Epithelial cell of prostate (primary cell): ENCODE results near the gene DNAJB8.

Source experiments
- DNase-seq: peaks from one replicate; pipeline ENCODE4 v3.0.0-alpha.2; 2011; ENCODE audit warnings: low read depth, low spot score
- H3K27ac ChIP-seq: fragments of 450-650 bp; 2 replicates; pipeline ENCODE4 v1.5.1; 2017; ENCODE audit warnings: mild to moderate bottlenecking

Gene DNAJB8

DNA sequence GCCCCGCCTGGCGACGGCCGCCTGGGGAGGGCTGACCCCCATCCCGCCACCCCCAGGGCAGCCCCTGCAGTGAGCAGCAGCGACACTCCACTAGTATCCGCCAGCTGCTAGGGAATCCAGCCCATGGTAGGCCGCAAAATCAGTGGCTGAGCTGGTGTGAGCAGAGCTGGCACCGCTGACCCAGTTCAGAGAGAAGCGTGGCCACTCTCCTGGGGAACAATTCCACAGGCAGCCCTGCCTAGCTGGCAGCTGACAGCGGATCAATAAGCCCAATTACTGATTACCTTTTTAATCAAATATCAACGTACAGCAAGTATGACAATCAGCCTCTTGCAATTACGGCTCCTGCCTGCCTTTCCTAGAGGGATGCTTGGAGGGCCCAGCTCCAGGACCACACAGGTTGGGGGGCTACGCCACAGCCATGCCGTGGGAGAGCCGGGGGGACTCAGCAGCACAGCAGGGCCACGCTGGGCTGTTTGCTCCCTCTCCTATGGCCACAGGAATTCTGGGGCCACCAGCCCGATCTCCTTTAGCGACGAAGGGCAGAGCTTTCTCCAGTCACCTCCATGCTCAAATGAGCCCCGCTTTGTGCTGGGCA, 13.9 kb downstream of the DNAJB8 start:
- DNase-seq = no peak

DNA sequence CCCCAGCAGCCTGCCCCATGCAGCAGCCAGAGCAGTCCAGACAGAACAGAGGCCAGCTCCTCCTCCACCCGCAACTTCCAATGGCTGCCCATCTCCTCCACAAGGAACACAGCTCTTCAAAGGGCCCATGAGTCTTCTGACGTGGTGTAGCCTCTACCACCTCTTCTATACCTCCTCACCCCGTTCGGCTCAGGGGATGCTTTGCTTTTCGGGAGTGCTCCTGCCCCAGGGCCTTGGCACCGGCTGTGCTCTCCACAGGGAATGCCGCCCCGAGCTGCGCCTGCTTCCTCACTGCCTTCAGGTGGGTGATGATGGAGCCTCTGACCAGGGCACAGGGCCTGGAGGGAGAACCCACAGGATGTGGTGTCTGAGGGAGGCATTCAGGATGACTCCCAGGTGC, 14.6 kb downstream of the DNAJB8 start:
- DNase-seq = no peak
- no peak overlapping the region for H3K27ac ChIP-seq

More for the DNA sequence above, 13.9 kb downstream of the DNAJB8 start:
- H3K27ac ChIP-seq = no peak overlapping the region

DNA sequence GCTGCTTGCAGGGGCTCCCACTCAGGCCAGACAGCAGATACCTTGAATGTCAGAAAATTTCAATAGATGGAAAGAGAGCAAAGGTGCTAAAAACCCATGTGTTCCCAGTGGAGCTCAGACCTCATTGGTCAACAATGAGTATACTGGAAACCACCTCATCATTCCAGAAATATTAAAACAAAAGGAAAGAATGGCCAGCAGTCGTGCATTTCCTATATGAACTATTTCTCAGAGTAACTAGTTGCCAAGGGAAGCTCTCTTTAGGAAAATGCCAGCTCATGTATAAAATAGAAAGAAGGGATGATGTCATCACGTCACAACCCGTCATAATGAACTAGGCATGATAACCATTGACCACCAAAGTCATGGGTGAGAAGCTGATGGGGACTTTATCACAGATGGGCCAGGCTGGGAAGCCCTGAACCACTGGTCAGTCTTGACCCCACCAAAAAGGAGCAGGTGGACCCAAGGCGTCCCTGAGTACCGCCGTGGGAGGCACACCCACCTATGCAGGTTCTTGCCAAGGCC, 17.5 kb downstream of the DNAJB8 start:
- H3K27ac ChIP-seq = no peak overlapping the region
- no peak for DNase-seq

DNA sequence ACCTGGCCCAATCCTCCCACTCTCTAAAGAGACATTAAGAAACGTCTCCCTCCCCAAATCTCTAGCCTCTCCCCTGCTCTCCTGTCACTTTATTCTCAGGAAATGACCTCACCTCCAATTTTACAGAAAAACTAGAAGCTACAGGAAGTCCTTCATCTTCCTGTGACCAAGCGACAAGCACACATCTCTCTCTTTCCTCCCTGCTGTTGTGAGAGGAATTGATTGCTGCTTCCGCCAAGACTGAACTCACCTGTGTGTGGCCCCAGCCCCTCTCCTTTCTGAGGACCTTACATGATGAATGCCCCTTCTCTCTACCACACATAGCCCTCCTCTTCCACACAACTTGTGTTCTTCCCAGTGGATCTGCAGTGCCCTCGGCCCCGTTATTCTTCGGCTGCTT, 18.2 kb downstream of the DNAJB8 start:
- DNase-seq = no peak
- H3K27ac ChIP-seq = no peak overlapping the region

DNA sequence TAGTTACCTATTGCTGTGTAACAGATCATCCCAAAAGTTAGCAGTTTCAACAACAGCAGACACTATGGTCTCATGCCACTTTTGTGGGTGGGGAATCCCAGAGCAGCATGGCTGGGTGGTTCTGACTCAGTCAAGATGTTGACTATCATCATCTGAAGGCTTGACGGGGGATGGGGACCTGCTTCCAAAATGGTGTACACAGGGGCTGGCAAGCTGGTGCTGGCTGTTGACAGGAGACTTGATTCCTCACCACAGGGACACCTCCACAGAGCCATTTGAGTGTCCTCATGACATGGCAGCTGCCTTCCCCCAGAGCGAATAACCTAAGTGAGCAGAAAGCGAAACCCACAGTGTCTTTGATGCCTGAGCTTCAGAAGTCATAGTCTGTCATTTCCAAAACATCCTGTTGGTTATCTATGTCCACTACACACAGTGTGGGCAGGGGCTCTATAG, 19.1 kb downstream of the DNAJB8 start:
- no peak for DNase-seq
- no peak overlapping the region for H3K27ac ChIP-seq

GRCh38 chr3:128446821-128447220, 19.9 kb downstream of the DNAJB8 start:
- DNase-seq = no peak
- H3K27ac ChIP-seq = no peak overlapping the region

- DNase-seq = no peak
- H3K27ac ChIP-seq = no peak overlapping the region
Observed at GRCh38 chr3:128445357-128445756, 21.3 kb downstream of the DNAJB8 start.

GRCh38 chr3:128443771-128444170, 22.9 kb downstream of the DNAJB8 start:
- no peak for DNase-seq
- H3K27ac ChIP-seq = no peak overlapping the region

DNA sequence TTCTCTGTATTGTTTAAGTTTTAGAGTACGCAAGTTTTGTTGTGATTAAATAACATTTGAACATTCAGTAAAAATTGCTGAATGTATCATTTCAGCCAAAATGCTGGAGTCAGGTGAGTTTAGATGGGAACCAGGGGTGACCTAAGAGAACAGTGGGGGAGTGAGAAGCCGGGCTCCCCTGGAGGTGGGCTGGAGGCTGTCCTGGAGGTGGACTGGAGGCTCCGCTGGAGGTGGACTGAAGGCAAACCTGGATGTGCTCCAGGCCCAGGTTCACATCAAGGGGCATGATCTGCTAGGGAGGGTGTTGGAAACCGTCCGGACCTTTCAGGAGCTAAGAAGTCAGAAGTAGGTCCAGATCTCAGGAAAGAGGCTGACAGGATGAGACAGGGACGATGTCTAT, 23.7 kb downstream of the DNAJB8 start:
- no peak overlapping the region for H3K27ac ChIP-seq
- DNase-seq = no peak

GRCh38 chr3:128442070-128442469, 24.6 kb downstream of the DNAJB8 start:
- no peak for DNase-seq
- no peak overlapping the region for H3K27ac ChIP-seq

DNA sequence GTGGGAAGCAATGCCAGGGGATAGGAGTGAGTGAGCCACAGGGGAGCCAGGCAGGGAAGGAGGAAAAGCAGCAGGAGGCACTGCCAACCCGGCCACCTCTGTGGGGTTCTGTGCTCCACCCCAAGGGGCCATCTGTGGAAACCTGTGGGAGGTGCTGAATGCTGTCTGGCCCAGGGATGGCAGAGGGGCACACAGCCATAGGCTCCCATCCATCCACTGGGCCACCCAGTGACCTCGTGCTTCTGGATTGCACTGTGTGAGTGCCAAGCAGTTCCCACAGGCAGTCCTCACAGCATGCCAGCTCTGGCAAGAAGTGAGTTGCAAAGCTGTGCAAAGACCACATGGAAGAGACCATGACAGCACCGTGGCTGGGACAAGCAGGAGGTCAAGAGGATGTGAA, 27.5 kb downstream of the DNAJB8 start:
- H3K27ac ChIP-seq = no peak overlapping the region
- no peak for DNase-seq

DNA sequence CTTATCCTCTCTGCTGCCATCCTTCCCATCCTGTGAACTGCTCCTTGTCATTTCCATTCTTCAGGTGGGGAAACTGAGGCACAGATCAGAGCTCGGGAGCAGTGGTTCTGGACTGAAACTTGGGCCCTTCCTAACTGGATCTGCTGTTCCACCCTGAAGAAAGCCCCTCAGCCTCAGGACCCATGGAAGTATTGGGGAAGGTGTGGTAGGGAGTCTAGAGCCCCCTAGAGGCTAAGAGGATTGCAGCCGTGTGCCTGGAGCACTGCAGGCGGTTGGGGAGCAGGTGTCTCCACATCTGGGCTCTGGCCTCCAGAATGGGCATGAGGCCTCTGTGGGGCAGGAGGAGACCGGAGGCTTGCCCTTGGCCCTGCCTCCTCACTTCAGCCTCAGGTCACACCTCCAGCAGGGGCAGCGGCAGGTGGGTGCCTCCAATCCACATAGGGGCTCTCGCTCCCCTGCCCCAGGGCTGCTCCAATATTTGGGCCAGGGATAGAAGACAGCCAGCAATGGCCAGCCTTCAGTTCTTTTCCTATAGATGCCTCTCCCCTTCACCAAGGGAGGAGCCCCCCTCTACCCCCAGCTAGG, 28.1 kb downstream of the DNAJB8 start:
- H3K27ac ChIP-seq = no peak overlapping the region
- DNase-seq = no peak

GRCh38 chr3:128436214-128436613, 30.5 kb downstream of the DNAJB8 start:
- no peak for DNase-seq
- H3K27ac ChIP-seq = no peak overlapping the region

DNA sequence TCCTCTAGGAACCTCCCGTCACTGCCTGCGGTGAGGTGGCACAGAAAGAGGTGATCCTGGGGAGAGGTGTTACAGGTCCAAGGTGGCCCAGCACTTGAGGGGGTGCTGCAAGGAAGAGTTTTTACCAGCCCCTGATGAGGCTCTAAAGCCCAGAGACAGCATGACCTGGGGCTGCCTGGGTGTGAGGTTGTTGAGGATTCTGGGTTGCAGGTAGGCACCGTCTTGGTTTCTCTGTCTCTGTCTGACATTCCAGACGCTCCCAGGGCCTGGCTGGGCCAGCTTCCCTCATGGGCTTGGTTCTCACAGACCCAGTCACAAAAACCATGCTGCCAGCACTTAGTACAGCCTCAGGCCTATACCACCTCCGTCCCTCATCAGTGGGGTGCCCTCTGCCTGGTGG, 31.1 kb downstream of the DNAJB8 start:
- H3K27ac ChIP-seq = no peak overlapping the region
- DNase-seq = no peak

DNA sequence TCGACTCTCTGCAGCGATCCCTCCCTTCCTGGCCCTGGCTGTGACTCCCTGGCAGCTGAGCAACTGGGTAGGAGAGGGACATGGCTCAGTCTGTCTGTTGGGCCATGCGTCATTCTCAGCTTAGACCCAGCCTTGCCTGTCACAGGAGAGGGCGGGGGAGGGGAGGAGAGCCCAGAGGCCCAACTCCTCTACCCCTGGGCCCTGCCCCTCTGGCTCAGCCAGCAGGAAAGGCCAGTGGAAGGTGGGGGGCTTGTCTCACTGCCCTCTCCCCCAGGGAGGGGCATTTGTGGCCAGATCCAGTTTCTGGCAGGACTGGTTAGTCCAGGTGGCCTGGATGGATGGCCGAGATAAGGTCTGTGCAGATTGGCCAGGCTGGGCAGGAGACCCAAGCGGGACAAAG, 31.6 kb downstream of the DNAJB8 start:
- no peak overlapping the region for H3K27ac ChIP-seq
- no peak for DNase-seq

DNA sequence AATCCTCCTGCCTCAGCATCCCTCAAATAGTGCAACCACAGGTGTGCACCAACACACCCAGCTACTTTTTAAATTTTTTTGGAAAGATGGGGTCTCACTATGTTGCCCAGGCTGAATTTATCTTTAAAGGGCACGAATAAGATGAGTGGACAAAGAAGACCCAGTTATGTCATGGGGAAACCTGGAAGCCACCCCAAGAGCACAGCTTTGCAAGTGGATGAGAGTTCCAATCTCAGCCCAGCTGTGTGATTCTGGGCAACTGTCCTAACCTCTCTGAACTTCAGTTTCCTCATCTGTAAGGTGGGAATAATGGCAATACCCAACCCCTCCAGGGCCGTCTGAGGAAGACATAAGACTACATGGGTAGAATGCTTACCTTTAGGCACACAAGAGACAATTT, 32.2 kb downstream of the DNAJB8 start:
- no peak overlapping the region for H3K27ac ChIP-seq
- no peak for DNase-seq

DNA sequence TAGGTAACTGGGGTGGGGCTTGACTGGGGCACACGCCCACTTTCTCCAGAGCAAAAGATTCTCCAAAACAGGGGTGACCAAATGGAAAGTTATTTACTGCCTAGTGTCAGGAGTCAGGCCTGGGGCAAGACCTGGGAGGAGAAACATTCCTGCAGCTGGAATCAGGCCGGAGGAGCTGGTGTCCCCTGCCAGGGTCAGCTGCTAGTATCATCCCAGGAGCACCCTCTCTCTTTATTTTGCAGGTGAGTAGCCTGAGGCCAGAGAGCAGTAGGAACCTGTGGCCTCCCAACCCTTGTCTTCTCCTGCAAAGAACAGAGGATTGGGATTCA, 32.9 kb downstream of the DNAJB8 start:
- no peak for DNase-seq
- no peak overlapping the region for H3K27ac ChIP-seq

- no peak overlapping the region for H3K27ac ChIP-seq
- DNase-seq = no peak
Observed at GRCh38 chr3:128432971-128433836, 33.5 kb downstream of the DNAJB8 start.

DNA sequence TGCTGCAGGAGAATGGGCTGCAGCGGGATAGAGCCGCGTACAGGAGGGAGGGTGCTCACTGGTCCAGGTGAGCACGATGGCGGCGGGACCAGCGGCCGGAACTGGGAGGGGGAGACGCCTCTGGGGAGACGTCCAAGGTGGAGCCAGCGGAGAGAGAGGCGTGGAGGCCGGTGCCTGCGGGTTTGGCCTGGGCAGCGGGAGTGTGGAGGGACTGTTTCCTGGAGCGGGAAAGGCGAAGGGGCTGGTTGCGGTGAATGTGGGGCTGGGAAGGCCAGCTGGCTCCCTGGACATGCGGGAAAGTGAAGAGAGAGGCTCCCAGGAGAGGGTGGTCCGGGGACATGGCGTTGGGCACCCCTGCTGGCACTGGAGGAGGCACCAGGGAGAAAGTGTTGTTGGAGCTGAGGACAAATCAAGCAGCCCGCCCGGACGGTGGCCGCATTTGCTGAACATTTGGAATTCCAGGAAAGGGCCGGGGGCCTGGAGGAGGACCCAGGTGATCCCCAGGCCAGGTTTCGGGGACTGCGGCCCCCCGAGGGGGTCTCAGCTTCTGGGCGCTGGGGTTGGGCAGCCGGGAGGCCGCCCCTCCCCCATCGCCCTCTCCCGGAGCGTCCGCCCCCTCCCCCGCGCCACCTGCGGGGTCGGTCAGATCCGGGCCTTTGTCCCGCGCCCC, 34.3 kb downstream of the DNAJB8 start:
- no peak overlapping the region for H3K27ac ChIP-seq
- no peak for DNase-seq

DNA sequence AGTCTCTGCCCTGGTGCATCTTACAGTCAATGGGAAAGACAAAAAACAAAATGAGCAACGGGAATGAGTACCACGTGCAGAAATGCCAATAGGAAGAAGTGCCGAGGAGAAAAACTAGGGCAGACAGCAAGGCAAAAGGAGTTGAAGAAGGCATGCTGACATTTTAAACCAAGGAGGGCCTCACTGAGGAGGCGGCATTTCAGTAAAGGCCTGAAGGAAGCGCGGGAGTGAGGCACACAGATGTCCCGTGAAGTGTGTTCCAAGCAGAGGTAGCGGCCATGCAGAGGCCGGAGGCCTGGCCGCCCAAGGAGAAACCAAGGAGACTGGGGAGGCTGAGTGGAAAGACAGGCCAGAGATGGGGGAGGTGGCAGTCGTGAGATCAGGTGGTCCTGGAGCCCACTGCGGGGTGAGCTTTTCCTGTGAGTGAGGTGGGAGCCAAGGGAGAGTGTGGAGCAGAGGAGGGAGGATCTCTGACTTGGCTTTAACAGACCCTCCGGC, 34.8 kb downstream of the DNAJB8 start:
- H3K27ac ChIP-seq = no peak overlapping the region
- DNase-seq = no peak

DNA sequence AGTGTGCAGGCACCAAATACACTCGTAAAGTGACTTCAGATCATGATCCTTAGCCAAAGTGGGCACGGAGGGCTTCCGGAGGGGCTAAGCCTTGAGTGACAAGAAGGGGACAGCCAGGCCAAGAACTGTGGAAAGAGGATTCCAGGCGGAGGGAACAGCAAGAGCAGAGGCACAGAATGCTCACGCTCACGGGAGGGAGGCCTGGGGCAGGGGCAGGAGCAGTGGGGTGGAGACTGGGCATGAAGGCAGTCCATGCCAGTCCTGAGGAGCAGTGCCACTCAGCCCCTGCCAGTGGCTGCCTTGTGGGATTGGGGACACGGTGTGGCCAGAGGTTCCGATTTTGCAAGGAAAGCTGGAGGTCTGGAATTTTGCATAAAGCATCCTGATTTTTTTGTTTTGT, 36.0 kb downstream of the DNAJB8 start:
- no peak for DNase-seq
- H3K27ac ChIP-seq = no peak overlapping the region
